Forelimb muscle (tissue), 1 donor: ENCODE results near the gene B3GALT6. TPM values are rescaled to one million over a fixed set of nuclear protein-coding genes. Genes with fewer than 3 reads are reported as not detected.

Experiments
- polyA plus RNA-seq: library from polyadenylated mRNA; unstranded; fragments of 120-200 nt; gene quantifications from one replicate; pipeline ENCODE4 v1.2.1, GENCODE V29; 2013; ENCODE audit not compliant: insufficient read length

Gene B3GALT6
- polyA plus RNA-seq, 1 donor = 16.3 TPM

Other genes starting within 250 kb of the B3GALT6 start
- gene HES4, start 232.1 kb upstream of the B3GALT6 start, polyA plus RNA-seq = 19.9 TPM
- gene ISG15, start 218.7 kb upstream of the B3GALT6 start, polyA plus RNA-seq = 6.2 TPM
- 37.5 TPM for gene AGRN, start 212.1 kb upstream of the B3GALT6 start, polyA plus RNA-seq
- gene RNF223, start 157.9 kb upstream of the B3GALT6 start, polyA plus RNA-seq = 0.08 TPM
- 6.4 TPM for gene C1orf159, start 116.1 kb upstream of the B3GALT6 start, polyA plus RNA-seq
- gene TTLL10, start 58.4 kb upstream of the B3GALT6 start, polyA plus RNA-seq = 0.35 TPM
- 6.1 TPM for gene TNFRSF18, start 25.6 kb upstream of the B3GALT6 start, polyA plus RNA-seq
- gene TNFRSF4, start 18.1 kb upstream of the B3GALT6 start, polyA plus RNA-seq = 3.2 TPM
- gene SDF4, start 236 bp upstream of the B3GALT6 start, polyA plus RNA-seq = 88.6 TPM
- 4.8 TPM for gene C1QTNF12, start 14.5 kb downstream of the B3GALT6 start, polyA plus RNA-seq
- 38.8 TPM for gene UBE2J2, start 41.6 kb downstream of the B3GALT6 start, polyA plus RNA-seq
- 5.5 TPM for gene SCNN1D, start 48.2 kb downstream of the B3GALT6 start, polyA plus RNA-seq
- 44.6 TPM for gene ACAP3, start 75.7 kb downstream of the B3GALT6 start, polyA plus RNA-seq
- gene PUSL1, start 76.4 kb downstream of the B3GALT6 start, polyA plus RNA-seq = 5.9 TPM
- 74.9 TPM for gene INTS11, start 92.4 kb downstream of the B3GALT6 start, polyA plus RNA-seq
- 16.5 TPM for gene CPTP, start 92.6 kb downstream of the B3GALT6 start, polyA plus RNA-seq
- 3.3 TPM for gene TAS1R3, start 99.0 kb downstream of the B3GALT6 start, polyA plus RNA-seq
- gene DVL1, start 117.2 kb downstream of the B3GALT6 start, polyA plus RNA-seq = 48.7 TPM
- gene MXRA8, start 126.3 kb downstream of the B3GALT6 start, polyA plus RNA-seq = 65.2 TPM
- gene AURKAIP1, start 143.0 kb downstream of the B3GALT6 start, polyA plus RNA-seq = 69.3 TPM
- gene CCNL2, start 167.1 kb downstream of the B3GALT6 start, polyA plus RNA-seq = 169 TPM
- 111 TPM for gene MRPL20, start 175.1 kb downstream of the B3GALT6 start, polyA plus RNA-seq
- gene ANKRD65, start 189.0 kb downstream of the B3GALT6 start, polyA plus RNA-seq = 22.1 TPM
- gene VWA1, start 203.5 kb downstream of the B3GALT6 start, polyA plus RNA-seq = 56.6 TPM
- 0.30 TPM for gene ATAD3C, start 217.5 kb downstream of the B3GALT6 start, polyA plus RNA-seq
- gene ATAD3B, start 239.5 kb downstream of the B3GALT6 start, polyA plus RNA-seq = 12.0 TPM